Measurements from ENCODE around the gene FOXQ1. TPM values are rescaled to one million over a fixed set of nuclear protein-coding genes. Genes with fewer than 3 reads are reported as not detected.

The FOXQ1 gene
- total and polyA plus RNA-seq, 2 of the 13 experiments (the other 11 are each of a cell fraction or from before 2014, with no cell fraction given), result 35.2 to 39.8 TPM

GRCh38 chr6:1313384-1313766, 1.5 kb downstream of the FOXQ1 start (continued):
- TF ChIP-seq ZNF512B (CRISPR knock-in tag; IDR thresholded peaks at IDR 0.05; ENCODE audit: borderline replicate concordance) (no peak), ELK4 (CRISPR knock-in tag; IDR thresholded peaks at IDR 0.05; ENCODE audit: borderline replicate concordance) (no peak), ZNF224 (CRISPR knock-in tag; IDR thresholded peaks at IDR 0.05) (no peak), KLF16 (CRISPR knock-in tag; IDR thresholded peaks at IDR 0.05) (0 out of 4 replicates have a peak, but pooled peaks of 1 of the 2 experiments have one; percentile 1), DNMT3B (CRISPR knock-in tag; conservative IDR thresholded peaks at IDR 0.05) (no peak), NFE2 (CRISPR knock-in tag; IDR thresholded peaks at IDR 0.05) (no peak), E2F1 (CRISPR knock-in tag; IDR thresholded peaks at IDR 0.05) (no peak), ARID3A (IDR thresholded peaks at IDR 0.05; ENCODE audit: low read depth, low read length) (no peak), RCOR2 (CRISPR knock-in tag; IDR thresholded peaks at IDR 0.05) (no peak), ZFYVE20 (CRISPR knock-in tag; IDR thresholded peaks at IDR 0.05; ENCODE audit: borderline replicate concordance, low read depth) (no peak), ZNF121 (CRISPR knock-in tag; IDR thresholded peaks at IDR 0.05) (no peak), CERS6 (CRISPR knock-in tag; IDR thresholded peaks at IDR 0.05) (no peak), ATF3 (CRISPR knock-in tag; IDR thresholded peaks at IDR 0.05) (no peak), ZBTB42 (CRISPR knock-in tag; IDR thresholded peaks at IDR 0.05) (no peak), ZNF646 (CRISPR knock-in tag; IDR thresholded peaks at IDR 0.05) (0 out of 2 replicates have a peak, but pooled peaks have one; percentile 35)
